ENCODE results near the gene KCNQ1. TPM values are rescaled to one million over a fixed set of nuclear protein-coding genes. Genes with fewer than 3 reads are reported as not detected.
A peak's percentile ranks its signal among the peaks of the same experiment; 100 is the strongest.

Gene KCNQ1
- polyA plus RNA-seq (ENCODE audit: insufficient read length in 10 of 10) = 1 to 10 TPM; 1.2 to 3.6 (median 2.4) TPM
- long read RNA-seq, donor 1 = 0 reads
- long read RNA-seq, donor 2, partial matches to known transcripts = 5 of 5 reads
- long read RNA-seq, donor 2, other reads (novel, unspliced or antisense) = 0 of 5 reads
- long read RNA-seq, donor 3 = 0 reads
- long read RNA-seq, donor 4, partial matches to known transcripts = 0 of 1 reads
- long read RNA-seq, donor 4, other reads (novel, unspliced or antisense) = 0 of 1 reads
- long read RNA-seq, donor 5, partial matches to known transcripts = 0 of 1 reads
- long read RNA-seq, donor 5, other reads (novel, unspliced or antisense) = 0 of 1 reads
- long read RNA-seq, donor 6, partial matches to known transcripts = 0 of 1 reads
- long read RNA-seq, donor 6, other reads (novel, unspliced or antisense) = 0 of 1 reads
- long read RNA-seq, donor 7, partial matches to known transcripts = 0 of 2 reads
- long read RNA-seq, donor 7, other reads (novel, unspliced or antisense) = 0 of 2 reads
- long read RNA-seq, donor 8 = 0 reads
- long read RNA-seq, donor 9 = 0 reads

DNA sequence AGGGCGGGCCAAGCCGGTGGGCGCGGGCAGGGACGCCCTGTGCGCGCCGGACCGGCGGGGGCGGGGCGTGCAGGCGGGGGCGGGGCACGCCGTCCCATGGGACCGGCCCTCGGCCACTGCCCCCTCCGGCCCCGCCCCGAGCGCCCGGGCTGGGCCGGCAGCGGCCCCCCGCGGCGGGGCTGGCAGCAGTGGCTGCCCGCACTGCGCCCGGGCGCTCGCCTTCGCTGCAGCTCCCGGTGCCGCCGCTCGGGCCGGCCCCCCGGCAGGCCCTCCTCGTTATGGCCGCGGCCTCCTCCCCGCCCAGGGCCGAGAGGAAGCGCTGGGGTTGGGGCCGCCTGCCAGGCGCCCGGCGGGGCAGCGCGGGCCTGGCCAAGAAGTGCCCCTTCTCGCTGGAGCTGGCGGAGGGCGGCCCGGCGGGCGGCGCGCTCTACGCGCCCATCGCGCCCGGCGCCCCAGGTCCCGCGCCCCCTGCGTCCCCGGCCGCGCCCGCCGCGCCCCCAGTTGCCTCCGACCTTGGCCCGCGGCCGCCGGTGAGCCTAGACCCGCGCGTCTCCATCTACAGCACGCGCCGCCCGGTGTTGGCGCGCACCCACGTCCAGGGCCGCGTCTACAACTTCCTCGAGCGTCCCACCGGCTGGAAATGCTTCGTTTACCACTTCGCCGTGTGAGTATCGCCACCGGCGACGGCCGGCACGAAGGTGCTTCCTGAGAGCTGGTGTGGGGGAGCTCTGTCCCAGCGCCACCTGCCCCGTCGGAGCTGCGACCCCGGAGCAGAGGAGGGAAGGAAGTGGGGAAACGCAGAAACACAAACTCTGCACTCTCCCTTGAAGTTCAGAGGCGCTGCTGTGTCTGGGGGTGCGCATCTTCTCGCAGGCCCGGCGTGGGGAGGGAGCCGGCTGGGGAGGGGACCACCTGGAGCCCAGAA is at the start of gene KCNQ1:
TSS of gene KCNQ1 (plus strand) at position 188 of the 925 bp plus-strand sequence. CDS start at position 279, 91 bp downstream.
- peak in 1 of 3 donors; percentile 31 for DNase-seq

- no peak for DNase-seq
These were observed 49.5 kb upstream of the KCNQ1 start for GRCh38 chr11:2395211-2395730.

DNA sequence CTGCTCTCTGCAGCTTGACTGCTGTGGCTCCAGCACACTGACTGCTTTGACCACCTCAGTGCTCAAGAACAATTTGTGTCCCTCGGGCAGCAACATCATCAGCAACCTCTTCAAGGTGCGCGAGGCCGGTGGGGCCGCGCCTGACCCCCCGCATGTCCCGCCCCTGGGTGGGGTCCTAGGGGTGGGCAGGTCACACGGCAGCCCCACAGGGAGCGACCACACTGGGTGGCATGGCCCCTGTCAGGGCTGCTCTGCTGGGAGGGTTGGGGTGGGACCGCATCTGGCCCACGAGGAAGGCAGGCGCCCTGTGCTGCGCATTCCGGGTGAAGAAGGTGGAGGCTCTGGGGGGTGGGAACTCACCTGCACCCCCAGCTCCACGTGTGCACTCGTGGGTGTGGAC is 49.0 kb upstream of the KCNQ1 start:
- DNase-seq = no peak

DNA sequence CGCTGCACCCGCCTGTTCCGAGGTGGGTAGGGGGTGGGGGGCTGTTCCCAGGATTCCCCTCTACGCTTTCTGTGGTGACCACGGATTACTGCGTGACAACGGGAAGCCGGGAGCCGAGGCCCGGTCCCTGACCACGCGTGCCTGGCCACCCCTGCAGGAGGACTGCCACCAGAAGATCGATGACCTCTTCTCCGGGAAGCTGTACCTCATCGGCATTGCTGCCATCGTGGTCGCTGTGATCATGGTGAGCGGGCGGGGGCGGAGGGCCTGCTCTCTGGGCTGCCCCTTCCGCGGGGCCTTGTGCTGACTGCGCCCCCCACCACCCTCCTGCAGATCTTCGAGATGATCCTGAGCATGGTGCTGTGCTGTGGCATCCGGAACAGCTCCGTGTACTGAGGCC is 48.3 kb upstream of the KCNQ1 start:
- DNase-seq = no peak

DNA sequence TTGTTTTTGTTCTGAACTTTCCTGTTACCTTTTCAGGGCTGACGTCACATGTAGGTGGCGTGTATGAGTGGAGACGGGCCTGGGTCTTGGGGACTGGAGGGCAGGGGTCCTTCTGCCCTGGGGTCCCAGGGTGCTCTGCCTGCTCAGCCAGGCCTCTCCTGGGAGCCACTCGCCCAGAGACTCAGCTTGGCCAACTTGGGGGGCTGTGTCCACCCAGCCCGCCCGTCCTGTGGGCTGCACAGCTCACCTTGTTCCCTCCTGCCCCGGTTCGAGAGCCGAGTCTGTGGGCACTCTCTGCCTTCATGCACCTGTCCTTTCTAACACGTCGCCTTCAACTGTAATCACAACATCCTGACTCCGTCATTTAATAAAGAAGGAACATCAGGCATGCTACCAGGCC is 47.8 kb upstream of the KCNQ1 start:
- no peak for DNase-seq

DNA sequence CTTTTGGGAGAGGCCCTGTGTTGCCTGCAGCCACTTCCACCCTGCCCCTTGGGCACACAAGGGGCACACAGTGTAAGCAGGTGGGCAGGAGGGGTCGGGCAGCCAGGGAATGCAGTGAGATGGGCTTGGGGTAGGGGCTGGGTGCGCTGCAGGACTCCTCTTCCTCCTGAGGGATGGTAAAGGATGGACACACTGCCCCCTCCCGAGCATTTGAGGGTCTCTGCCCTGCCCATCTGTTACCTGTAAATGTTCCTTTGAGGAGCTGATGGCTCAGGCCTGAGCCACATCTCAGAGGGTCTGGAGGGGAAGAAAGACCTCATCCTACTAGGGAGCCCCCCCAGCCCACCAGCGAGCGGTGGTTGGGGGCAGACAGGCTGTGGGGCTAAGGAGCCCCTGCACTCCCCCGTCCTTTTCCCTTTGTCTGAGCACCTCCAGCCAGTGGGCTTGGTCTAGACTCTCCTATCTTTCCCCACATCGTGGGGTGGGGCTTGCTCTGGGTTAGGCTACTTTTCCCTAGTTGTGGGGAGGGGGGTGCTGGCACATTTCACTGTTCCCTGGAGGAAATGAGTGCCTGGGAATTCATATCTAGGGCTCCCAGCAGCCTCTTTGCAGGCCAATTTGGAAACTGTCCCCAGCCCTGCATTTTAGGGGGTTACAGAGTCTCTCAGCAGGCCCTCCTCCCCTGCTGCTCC is 46.0 kb upstream of the KCNQ1 start:
- DNase-seq = no peak

DNA sequence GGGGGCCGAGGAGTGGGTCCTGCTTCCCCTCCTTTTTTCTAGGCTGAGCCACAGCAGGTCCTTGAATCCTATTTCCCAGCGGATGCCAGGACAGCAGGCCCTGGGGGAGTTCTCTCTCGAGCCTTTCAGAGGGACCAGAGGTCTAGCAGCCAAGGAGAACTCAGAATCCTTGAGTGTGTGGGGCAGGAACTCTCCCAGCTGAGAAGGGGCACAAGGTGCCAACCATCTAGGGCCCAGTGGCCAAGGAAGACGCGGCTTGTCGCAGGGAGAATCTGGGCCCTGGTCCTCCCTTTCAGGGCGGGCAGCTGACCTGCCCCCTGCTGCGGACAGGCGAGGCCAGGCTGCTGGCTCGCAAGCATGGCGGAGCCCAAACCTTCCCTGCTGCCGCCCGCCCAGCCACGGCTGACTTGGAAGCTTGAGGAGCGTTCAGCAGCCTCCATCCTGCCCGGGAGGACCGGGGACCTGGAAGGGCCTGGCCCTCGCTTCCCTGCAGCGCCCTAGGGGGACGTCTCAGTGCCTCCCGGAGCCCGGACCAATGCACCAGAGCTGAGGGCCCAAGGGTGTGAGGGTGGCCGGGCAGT is 45.2 kb upstream of the KCNQ1 start:
- DNase-seq = no peak

DNA sequence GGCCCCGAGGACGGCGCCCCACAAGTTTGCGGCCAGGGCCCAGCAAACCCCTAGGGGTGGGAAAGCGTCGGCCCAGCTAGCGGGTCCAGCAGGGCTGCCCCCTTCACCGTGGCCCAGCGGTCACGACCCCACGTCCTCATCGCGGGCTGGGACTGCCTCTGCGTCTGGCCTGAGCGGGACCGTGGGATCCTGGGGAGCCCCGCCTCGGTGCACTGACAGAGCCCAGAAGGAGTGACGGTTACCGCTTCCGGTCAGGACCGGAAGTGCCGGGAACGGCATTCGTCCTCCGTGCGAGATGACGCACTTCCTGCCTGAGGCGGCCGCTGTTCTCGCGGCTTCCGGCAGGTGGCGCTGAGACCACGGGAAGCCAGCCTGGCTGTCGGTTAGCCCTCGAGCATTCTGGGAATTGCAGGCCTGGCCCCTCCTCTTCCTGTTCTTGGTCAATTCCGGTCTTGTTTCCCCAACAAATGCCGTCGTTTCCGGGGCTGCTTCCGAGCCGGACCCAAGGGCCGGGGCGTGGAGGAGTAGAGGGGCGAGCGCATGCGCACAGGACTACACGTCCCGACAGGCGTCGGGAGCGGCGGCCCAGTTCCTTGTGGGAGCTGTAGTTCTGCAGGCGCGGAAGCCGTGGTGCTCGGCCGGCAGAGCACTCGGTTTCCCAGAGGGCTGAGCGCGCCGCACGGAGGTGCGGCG is 44.6 kb upstream of the KCNQ1 start, which contains the start of gene TSSC4:
TSS of gene TSSC4 (plus strand) at position 682 of the 693 bp plus-strand sequence. CDS start 1,884 bp downstream, outside the sequence.
- DNase-seq = peak; percentile 100

DNA sequence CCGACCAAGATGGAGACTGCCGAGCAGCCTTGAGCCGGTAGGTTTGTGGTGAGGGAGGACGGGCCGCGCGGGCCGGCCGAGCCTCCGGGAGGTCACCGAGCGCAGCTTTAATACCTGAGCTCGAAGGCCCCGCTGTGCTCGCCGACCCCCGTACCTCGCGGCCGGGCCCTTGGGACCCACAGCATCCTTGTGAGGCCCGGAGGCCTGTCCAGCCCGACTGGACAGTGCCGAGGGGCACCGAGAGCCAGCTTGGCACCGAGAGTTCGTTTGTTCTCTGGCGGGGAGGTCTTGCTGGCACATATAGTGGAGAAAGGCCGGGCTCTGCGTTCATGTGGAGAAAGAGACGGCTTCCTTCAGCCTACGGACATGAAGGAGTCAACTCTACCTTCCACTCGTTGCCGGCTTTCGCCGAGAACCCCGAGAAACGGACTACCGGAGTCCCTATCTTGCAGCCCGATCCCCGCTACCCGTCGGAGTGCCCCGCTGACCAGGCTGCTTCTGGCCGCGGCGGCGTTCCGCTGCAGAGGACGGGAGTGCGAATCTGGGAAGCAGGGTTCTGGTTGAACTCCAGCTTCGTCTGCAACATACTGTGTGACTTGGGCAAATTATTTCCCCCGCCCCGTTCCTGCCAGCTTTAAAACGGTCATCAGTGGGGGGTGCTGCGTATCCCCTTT is 43.9 kb upstream of the KCNQ1 start:
- no peak for DNase-seq

- no peak for DNase-seq
These were observed 43.3 kb upstream of the KCNQ1 start for GRCh38 chr11:2401436-2401984.

- no peak for DNase-seq
These were observed 42.7 kb upstream of the KCNQ1 start for GRCh38 chr11:2402106-2402505.

DNA sequence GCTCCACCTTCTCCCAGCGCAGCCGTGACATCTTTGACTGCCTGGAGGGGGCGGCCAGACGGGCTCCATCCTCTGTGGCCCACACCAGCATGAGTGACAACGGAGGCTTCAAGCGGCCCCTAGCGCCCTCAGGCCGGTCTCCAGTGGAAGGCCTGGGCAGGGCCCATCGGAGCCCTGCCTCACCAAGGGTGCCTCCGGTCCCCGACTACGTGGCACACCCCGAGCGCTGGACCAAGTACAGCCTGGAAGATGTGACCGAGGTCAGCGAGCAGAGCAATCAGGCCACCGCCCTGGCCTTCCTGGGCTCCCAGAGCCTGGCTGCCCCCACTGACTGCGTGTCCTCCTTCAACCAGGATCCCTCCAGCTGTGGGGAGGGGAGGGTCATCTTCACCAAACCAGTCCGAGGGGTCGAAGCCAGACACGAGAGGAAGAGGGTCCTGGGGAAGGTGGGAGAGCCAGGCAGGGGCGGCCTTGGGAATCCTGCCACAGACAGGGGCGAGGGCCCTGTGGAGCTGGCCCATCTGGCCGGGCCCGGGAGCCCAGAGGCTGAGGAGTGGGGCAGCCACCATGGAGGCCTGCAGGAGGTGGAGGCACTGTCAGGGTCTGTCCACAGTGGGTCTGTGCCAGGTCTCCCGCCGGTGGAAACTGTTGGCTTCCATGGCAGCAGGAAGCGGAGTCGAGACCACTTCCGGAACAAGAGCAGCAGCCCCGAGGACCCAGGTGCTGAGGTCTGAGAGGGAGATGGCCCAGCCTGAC is 41.7 kb upstream of the KCNQ1 start:
- DNase-seq = no peak

DNA sequence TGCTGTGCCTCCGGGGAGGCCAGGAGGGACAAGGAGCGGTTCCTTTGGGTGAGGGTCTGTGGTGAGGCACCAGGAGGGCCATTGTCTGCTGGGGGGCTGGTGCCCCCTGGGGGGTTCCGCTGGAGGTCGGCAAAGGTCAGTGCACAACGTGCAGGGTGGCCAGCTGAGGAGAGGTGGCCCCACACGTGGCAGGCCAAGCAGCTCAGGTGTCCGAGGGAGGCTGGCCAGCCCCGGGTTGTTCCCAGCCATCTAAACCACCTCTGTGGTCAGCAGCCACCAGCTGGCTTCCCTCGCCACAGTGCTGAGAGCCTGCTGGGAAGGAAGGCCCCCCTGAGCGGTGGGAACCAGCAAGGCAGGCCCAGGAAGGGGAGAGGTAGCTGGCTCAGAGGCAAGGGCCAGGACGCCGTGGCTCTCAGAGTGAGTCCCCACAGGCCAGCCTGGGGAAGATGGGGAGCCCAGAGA is 40.0 kb upstream of the KCNQ1 start:
- no peak for DNase-seq

GRCh38 chr11:2406451-2406850 is 38.4 kb upstream of the KCNQ1 start:
- no peak for DNase-seq

GRCh38 chr11:2406878-2407410 is 37.9 kb upstream of the KCNQ1 start:
- DNase-seq = no peak

GRCh38 chr11:2408671-2409070 is 36.1 kb upstream of the KCNQ1 start:
- DNase-seq = no peak

- no peak for DNase-seq
These were observed 35.7 kb upstream of the KCNQ1 start for GRCh38 chr11:2409126-2409525.

Measured in muscle of back (tissue), 13 donors.